Caco-2 (cell line): ENCODE data around the gene SETD1B. TPM values are rescaled to one million over a fixed set of nuclear protein-coding genes. Genes with fewer than 3 reads are reported as not detected.

ENCODE experiments used
- BruUV-seq: library from RNA; stranded (reverse); fragments of 400-500 nt; replicated peaks from 2 replicates; lab custom pipeline; 2021; lab: Mats Ljungman, UMichigan
- CTCF ChIA-PET: fragments of 300-600 bp; sonication (Branson Sonifier 250); formaldehyde crosslinking; loops from one replicate; lab custom pipeline; 2022; ENCODE audit warnings: antibody characterized with exemption; lab: Charles Lee
- POLR2A ChIA-PET: fragments of 300-600 bp; sonication (Branson Sonifier 250); formaldehyde crosslinking; loops from one replicate; lab custom pipeline; 2022; ENCODE audit warnings: antibody characterized with exemption; lab: Charles Lee
- DNase-seq, 2 experiments: peaks; one replicate each; pipeline versions ENCODE4 v3.0.0 to v3.0.0-alpha.2; 2020 to 2022
- H3K27me3 ChIP-seq: replicated peaks from 2 replicates; pipeline ENCODE4 v1.6.0; 2011; ENCODE audit warnings: low read length; ENCODE audit not compliant: control insufficient read depth, insufficient read depth
- H3K36me3 ChIP-seq: 2 replicates; pipeline ENCODE4 v1.5.1; 2011; ENCODE audit warnings: low read length; ENCODE audit not compliant: control insufficient read depth, insufficient read depth
- H3K4me1 ChIP-seq: fragments of 250-450 bp; sonication (Bioruptor Pico); 2 replicates; pipeline ENCODE4 v1.5.1; 2020; ENCODE audit warnings: mild to moderate bottlenecking
- H3K4me3 ChIP-seq: 2 replicates; pipeline ENCODE4 v1.5.1; 2011; ENCODE audit warnings: low read depth, mild to moderate bottlenecking, control low read depth, low read length
- H3K9me3 ChIP-seq: fragments of 250-450 bp; sonication (Bioruptor Pico); 2 replicates; pipeline ENCODE4 v1.5.1; 2020; ENCODE audit warnings: mild to moderate bottlenecking, moderate library complexity
- H3K27ac Mint-ChIP-seq: one replicate; pipeline ENCODE4 v1.8.0; 2022; ENCODE audit warnings: mixed read lengths; ENCODE audit not compliant: unreplicated experiment
- H3K27me3 Mint-ChIP-seq: one replicate; pipeline ENCODE4 v1.8.0; 2022; ENCODE audit warnings: mixed read lengths; ENCODE audit not compliant: insufficient read depth, unreplicated experiment
- H3K36me3 Mint-ChIP-seq: one replicate; pipeline ENCODE4 v1.8.0; 2022; ENCODE audit warnings: mild to moderate bottlenecking, mixed read lengths; ENCODE audit not compliant: insufficient read depth, unreplicated experiment
- H3K4me1 Mint-ChIP-seq: one replicate; pipeline ENCODE4 v1.8.0; 2022; ENCODE audit warnings: low read depth, mixed read lengths; ENCODE audit not compliant: unreplicated experiment
- H3K4me3 Mint-ChIP-seq: one replicate; pipeline ENCODE4 v1.8.0; 2022; ENCODE audit warnings: mild to moderate bottlenecking, moderate library complexity, mixed read lengths; ENCODE audit not compliant: unreplicated experiment
- H3K9me3 Mint-ChIP-seq: one replicate; pipeline ENCODE4 v1.8.0; 2022; ENCODE audit warnings: mixed read lengths; ENCODE audit not compliant: unreplicated experiment
- intact Hi-C: fragments of 100-400 bp; cut with micrococcal nuclease; formaldehyde crosslinking; loops from one replicate; pipeline ENCODE4 v1.10.0; 2022; ENCODE audit not compliant: unreplicated experiment
- total RNA-seq: library from RNA; stranded (reverse); gene quantifications from 2 replicates; pipeline ENCODE4 v1.2.3, GENCODE V29; 2022
- TF ChIP-seq, protein P1 (sequence below), 2 experiments: fragments of 200-600 bp in 1 of 2; IDR thresholded peaks; 1 replicate in 1 of 2; 2 replicates in 1 of 2; pipeline versions ENCODE4 v1.5.1 to v1.8.0; 2011 to 2022; ENCODE audit warnings: antibody characterized with exemption in 1 of 2, control low read depth in 1 of 2, inconsistent platforms in 1 of 2, low read depth in 1 of 2, low read length in 1 of 2, mild to moderate bottlenecking in 1 of 2, moderate library complexity in 1 of 2; ENCODE audit not compliant: insufficient read depth in 1 of 2, severe bottlenecking in 1 of 2, unreplicated experiment in 1 of 2

The SETD1B gene
- total RNA-seq, 1 experiment from 2014 or later = 16.8 TPM

DNA sequence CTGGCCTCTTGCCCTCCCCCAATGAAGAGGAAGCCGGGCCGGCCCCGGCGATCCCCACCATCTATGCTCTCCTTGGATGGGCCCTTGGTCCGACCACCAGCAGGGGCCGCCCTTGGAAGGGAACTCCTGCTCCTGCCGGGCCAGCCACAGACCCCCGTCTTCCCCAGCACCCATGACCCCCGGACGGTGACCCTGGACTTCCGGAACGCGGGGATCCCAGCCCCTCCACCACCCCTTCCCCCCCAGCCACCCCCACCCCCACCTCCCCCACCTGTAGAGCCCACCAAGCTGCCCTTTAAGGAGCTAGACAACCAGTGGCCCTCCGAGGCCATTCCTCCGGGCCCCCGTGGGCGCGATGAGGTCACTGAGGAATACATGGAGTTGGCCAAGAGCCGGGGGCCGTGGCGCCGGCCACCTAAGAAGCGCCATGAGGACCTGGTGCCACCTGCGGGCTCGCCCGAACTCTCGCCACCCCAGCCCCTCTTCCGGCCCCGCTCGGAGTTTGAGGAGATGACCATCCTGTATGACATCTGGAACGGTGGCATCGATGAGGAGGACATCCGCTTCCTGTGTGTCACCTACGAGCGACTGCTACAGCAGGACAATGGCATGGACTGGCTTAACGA, 19.4 kb downstream of the SETD1B start:
- POLR2A ChIA-PET = no interaction called here
- CTCF ChIA-PET = interaction anchor here (0.6 to 0.7 kb wide), 2 partner anchors 24 to 309 kb away, joined by 3 to 6 read pairs; no protein-coding TSS in a partner anchor

DNA sequence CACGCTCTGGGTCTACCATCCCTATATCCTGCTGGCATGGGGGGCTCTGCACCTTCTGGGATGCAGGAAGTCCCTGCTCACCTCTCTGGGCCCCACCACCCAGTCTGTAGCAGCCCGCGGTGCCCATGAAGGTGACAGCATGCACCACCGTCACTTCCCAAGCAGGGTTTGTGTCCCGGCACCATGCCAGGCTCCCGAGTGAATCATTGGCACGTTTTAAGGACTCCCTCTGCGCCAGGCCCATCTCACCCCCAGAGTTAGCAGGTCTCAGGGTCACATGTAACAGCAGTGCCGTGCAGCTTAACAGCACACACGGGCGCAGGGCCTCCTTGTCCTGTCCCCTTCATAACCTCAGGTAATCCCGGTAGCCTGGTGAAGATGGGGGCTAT, 19.9 kb downstream of the SETD1B start:
- H3K9me3 ChIP-seq = no peaks in the 10 kb centered on the region
- no peak overlapping the region for H3K27ac Mint-ChIP-seq
- peaks cover 5% of the 10 kb centered on the region for H3K4me1 Mint-ChIP-seq
- ChIA-PET POLR2A (no interaction called here), CTCF (interaction anchor here (0.6 to 0.7 kb wide), 2 partner anchors 24 to 309 kb away, joined by 3 to 6 read pairs; no protein-coding TSS in a partner anchor)
- no peak for DNase-seq
- intact Hi-C loops = no loop called here
- H3K4me1 ChIP-seq = no peaks in the 10 kb centered on the region
- H3K27me3 ChIP-seq = no peaks in the 10 kb centered on the region
- TF ChIP-seq, protein P1, sequence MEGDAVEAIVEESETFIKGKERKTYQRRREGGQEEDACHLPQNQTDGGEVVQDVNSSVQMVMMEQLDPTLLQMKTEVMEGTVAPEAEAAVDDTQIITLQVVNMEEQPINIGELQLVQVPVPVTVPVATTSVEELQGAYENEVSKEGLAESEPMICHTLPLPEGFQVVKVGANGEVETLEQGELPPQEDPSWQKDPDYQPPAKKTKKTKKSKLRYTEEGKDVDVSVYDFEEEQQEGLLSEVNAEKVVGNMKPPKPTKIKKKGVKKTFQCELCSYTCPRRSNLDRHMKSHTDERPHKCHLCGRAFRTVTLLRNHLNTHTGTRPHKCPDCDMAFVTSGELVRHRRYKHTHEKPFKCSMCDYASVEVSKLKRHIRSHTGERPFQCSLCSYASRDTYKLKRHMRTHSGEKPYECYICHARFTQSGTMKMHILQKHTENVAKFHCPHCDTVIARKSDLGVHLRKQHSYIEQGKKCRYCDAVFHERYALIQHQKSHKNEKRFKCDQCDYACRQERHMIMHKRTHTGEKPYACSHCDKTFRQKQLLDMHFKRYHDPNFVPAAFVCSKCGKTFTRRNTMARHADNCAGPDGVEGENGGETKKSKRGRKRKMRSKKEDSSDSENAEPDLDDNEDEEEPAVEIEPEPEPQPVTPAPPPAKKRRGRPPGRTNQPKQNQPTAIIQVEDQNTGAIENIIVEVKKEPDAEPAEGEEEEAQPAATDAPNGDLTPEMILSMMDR (IDR thresholded peaks at IDR 0.05; ENCODE audit: insufficient read depth in 1 of 2, low read depth in 1 of 2, low read length in 1 of 2, severe bottlenecking in 1 of 2, unreplicated experiment in 1 of 2) = no peak
- no peaks in the 10 kb centered on the region for H3K36me3 ChIP-seq
- H3K4me3 ChIP-seq = no peak overlapping the region
- peaks cover 46% of the 10 kb centered on the region for H3K36me3 Mint-ChIP-seq
- H3K9me3 Mint-ChIP-seq = no peaks in the 10 kb centered on the region
- H3K27me3 Mint-ChIP-seq = no peaks in the 10 kb centered on the region
- H3K4me3 Mint-ChIP-seq = no peak overlapping the region
- BruUV-seq = no TSS peak

More for the DNA sequence above, 19.4 kb downstream of the SETD1B start:
- no peaks in the 10 kb centered on the region for H3K27me3 Mint-ChIP-seq
- no peaks in the 10 kb centered on the region for H3K9me3 Mint-ChIP-seq
- H3K27me3 ChIP-seq = no peaks in the 10 kb centered on the region
- H3K9me3 ChIP-seq = no peaks in the 10 kb centered on the region
- H3K36me3 Mint-ChIP-seq = peaks cover 48% of the 10 kb centered on the region
- no peaks in the 10 kb centered on the region for H3K4me1 ChIP-seq
- peaks cover 5% of the 10 kb centered on the region for H3K4me1 Mint-ChIP-seq
- no peak overlapping the region for H3K4me3 Mint-ChIP-seq
- no peak for DNase-seq
- TF ChIP-seq, protein P1 (IDR thresholded peaks at IDR 0.05; ENCODE audit: insufficient read depth in 1 of 2, low read depth in 1 of 2, low read length in 1 of 2, severe bottlenecking in 1 of 2, unreplicated experiment in 1 of 2) = no peak
- intact Hi-C loops = no loop called here
- no peaks in the 10 kb centered on the region for H3K36me3 ChIP-seq
- no TSS peak for BruUV-seq
- H3K27ac Mint-ChIP-seq = no peak overlapping the region
- no peak overlapping the region for H3K4me3 ChIP-seq

DNA sequence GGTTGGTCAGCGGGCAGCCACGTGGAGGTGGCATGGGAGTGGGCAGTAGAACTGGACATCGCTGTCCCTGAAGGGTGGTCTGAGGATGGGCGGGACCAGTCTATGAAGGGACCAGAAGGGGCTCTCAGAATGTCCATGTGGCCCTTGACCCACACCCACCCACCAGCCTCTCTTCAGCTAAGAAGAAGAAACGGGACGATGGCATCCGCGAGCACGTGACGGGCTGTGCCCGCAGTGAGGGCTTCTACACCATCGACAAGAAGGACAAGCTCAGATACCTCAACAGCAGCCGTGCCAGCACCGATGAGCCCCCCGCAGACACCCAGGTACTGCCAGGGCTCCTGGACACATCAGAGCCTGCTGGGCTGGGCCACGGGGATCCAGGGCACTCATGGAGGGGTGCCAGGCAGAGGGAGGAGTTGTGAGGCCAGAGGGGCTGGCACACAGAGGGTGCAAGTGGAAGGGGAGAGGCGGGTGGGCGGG, 21.3 kb downstream of the SETD1B start:
- POLR2A ChIA-PET = no interaction called here

More for the DNA sequence above, 21.3 kb downstream of the SETD1B start:
- Mint-ChIP-seq H3K36me3 (peaks cover 45% of the 10 kb centered on the region), H3K4me3 (no peak overlapping the region), H3K4me1 (peaks cover 5% of the 10 kb centered on the region), H3K9me3 (no peaks in the 10 kb centered on the region), H3K27ac (no peak overlapping the region), H3K27me3 (no peaks in the 10 kb centered on the region)
- Histone ChIP-seq H3K4me1 (no peaks in the 10 kb centered on the region), H3K9me3 (no peaks in the 10 kb centered on the region), H3K36me3 (no peaks in the 10 kb centered on the region), H3K4me3 (no peak overlapping the region), H3K27me3 (no peaks in the 10 kb centered on the region)
- CTCF ChIA-PET = no interaction called here
- TF ChIP-seq, protein P1 (IDR thresholded peaks at IDR 0.05; ENCODE audit: insufficient read depth in 1 of 2, low read depth in 1 of 2, low read length in 1 of 2, severe bottlenecking in 1 of 2, unreplicated experiment in 1 of 2) = no peak
- intact Hi-C loops = no loop called here
- no peak for DNase-seq
- no TSS peak for BruUV-seq
